Midbrain (tissue), 1 donor: ENCODE results near the gene HSPB9.
A peak's percentile ranks its signal among the peaks of the same experiment; 100 is the strongest.

Source experiments
- DNase-seq: peaks from one replicate; lab custom pipeline; 2025; lab: John Stamatoyannopoulos, UW

HSPB9 gene, protein sequence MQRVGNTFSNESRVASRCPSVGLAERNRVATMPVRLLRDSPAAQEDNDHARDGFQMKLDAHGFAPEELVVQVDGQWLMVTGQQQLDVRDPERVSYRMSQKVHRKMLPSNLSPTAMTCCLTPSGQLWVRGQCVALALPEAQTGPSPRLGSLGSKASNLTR

DNA sequence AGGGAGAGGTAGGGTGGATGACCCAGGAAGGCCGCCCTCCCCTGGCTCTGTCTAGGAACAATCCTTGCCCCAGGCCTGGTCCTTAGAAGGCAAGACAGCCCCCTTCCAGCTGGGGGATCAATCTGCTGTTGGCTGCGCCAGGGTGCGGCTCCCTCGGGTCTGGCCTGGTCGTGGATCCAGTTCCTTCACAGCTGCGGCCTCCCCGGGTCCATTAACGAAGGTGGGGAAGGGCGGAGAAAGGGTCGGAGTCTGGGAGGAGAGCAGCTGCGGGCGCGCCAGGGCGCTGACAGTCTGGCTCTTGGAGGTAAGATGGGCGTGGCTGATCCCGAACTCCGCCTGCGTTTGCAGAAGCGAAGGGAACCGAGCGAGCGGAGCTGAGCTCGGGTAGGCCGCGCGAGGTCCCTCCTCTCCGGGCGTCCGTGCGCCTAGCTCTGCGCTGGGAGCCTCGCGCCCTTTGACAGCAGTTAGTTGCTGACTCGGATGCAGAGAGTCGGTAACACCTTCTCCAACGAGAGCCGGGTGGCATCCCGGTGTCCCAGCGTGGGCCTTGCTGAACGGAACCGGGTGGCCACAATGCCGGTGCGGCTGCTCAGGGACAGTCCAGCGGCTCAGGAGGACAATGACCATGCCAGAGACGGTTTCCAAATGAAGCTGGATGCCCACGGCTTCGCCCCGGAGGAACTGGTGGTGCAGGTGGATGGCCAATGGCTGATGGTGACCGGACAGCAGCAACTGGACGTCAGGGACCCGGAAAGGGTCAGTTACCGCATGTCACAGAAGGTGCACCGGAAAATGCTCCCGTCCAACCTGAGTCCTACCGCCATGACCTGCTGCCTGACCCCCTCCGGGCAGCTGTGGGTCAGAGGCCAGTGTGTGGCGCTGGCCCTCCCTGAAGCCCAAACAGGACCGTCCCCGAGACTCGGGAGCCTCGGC is at the start of gene HSPB9:
HSPB9 (plus strand) TSS at position 434 of the 933 bp plus-strand sequence; CDS start at position 481, 47 bp downstream.
- no peak for DNase-seq

DNA sequence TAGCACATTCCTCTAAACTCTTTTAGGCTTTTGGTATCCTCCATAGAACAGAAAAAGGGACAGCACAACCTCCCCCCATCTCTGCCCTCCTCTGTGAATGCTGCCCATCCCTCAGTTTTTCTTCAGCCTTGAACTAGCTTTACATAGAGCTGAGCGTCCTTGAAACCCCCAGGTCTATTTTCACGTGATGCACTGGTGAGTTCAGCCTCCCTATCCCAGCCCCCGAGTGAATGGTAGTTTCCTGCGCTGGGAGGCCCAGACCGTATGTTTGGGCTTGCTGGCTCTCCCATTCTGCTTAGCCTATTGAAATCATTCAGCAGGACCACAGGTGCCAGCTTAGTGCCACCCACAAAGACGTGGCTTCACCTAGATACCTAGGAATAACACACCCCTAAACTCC is 46.8 kb upstream of the HSPB9 start:
- no peak for DNase-seq

DNA sequence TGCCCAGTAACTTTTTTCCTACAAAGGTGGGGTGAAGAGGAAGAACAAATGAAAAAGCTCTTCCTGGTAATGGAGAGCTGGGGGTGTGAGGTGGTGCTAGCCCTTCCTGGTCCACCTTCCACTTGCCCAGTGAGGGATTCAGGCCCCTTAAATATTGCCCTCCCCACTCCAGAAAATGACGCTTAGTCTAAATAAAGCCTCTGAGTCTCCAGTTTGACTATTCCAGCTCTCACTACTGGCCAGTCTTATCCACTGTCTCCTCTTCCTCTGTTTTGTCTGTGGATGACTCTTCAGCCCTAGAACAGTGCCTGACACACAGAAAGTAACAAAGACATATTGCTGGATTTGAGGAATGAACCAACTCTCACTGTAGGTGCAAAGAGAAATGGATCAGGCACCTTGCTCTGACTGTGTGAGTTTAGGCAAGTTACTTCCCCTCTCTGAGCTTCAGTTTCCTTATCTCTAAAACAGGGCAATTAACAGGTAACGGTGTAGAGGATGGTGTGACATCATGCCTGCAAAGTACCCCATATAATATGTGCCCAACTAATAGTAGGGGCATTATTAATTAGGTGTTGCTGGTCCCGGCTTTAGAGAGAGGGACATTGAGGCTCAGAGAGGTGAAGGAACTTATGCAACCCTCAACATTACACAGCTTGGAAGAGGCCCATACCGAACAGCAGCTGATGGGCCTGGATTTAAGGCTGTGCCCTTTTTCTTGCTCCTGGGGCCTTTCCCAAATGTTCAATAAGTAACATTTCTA is 45.6 kb upstream of the HSPB9 start:
- DNase-seq: no peak

DNA sequence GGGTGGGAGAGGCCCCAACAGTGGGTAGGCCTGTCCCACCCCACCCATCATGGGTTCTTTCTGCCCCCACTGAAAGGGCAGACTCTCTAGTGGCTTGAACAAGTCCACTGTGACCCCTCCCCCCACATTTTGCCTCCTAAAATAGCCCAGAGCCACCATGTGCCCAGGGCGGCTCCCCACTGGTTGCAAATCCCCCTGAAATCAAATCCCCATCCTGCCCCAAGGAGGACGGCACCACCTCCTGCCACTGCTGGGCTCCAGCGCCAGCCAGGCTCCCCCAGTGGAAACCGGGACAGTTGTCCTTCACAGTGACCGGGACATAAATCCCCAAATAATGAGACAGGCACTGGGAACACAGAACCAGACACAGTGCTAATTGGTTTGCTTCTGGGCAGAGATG is 44.8 kb upstream of the HSPB9 start:
- DNase-seq: no peak

DNA sequence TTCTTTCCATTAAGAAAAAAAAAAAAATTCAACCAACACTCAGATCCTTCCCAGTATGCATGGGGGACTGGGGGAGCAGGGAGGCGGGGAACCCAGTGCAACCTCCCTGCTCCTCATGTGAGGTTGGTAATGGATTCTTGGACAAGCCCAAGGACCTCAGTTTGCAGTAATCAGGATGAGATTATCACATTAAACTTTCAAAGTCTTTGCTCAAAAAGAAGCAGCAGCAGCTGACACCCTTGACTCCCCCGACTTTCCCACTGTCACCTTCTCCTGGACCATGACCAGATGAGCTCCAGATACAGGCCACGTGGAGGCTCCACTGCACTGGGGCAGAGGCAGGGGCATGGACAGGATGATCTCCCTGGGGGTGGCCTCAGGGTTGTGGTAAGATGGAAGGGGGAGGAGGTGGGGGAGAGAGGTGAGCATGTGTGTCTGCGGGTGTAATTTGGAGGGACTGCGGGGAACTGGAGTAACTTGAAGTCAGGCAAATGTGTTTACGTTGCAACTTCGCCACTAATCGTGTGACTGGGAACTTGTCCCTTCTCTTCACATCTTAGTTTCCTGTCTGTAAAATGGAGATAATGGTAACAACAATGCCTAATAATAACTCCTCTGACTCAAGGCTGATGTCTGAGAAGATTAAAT is 44.1 kb upstream of the HSPB9 start:
- DNase-seq: no peak

DNA sequence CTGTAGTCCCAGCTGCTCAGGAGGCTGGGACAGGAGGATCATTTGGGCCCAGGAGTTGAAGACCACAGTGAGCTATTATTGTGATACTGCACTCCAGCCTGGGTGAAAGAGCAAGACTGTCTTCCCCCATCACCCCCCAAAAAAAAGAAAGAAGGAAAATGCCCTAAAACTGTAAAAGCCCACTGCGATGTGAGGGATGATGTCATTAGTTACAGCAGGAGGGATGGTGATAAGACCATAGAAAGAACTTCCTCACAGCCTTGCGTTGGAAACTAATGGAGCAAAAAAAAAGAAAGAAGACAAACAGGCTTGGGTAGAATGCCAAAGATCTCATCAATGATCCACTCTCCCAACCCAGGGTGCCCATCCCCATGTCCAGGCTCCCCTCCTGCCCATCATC is 43.1 kb upstream of the HSPB9 start:
- DNase-seq: no peak

DNA sequence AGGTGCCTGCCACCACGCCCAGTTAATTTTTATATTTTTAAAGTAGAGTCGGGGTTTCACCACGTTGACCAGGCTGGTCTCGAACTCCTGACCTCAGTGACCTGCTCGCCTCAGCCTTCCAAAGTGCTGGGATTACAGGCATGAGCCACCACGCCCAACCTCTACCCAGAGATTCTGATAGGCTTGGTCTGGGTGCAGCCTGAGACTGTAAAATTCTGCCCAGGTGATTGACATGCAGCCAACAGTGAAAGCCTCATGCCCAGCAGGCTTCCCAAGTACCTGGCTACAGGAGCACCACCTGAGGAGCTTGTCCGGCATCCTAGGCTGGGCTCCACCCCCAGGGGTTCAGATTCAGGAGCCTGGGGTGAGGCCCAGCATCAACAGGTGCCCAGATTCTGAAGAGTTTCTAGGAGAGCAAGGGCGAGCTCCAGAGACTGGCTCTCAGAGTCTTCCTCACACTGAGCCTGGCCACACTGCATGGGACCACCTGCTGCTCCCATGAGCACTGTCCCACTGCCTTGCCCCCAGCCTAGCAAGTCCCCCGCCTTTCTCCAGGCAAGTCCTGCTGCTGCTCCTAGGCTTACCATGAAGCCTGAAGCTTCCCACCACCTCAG is 41.0 kb upstream of the HSPB9 start:
- no peak for DNase-seq

DNA sequence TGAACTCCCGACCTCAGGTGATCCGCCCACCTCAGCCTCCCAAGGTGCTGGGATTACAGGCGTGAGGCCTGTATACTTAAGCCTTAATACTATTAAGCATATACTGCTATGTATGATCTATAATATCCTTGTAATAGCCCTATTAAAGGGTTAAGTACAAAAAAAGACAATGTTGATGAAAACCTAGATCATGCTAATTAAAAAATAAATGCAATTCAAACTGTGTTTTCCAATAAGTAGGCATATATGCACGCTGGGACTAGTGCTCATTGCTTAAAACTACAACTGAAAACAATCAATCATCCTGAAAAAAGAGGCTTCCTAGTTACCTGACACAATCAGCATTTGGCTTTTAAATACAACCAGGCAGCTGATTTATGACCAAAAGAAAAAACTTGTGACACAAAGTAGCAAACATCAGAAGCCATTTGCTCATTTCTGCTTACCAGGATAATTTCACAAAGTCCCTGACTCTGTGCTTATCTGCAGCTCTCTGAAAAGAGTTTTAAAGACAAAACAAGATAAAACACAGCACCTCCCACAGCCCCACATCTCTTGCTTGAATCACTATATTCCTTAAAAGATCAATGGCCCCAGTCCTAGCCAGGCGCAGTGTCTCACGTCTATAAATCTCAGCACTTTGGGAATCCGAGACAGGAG is 35.4 kb upstream of the HSPB9 start:
- DNase-seq: no peak

DNA sequence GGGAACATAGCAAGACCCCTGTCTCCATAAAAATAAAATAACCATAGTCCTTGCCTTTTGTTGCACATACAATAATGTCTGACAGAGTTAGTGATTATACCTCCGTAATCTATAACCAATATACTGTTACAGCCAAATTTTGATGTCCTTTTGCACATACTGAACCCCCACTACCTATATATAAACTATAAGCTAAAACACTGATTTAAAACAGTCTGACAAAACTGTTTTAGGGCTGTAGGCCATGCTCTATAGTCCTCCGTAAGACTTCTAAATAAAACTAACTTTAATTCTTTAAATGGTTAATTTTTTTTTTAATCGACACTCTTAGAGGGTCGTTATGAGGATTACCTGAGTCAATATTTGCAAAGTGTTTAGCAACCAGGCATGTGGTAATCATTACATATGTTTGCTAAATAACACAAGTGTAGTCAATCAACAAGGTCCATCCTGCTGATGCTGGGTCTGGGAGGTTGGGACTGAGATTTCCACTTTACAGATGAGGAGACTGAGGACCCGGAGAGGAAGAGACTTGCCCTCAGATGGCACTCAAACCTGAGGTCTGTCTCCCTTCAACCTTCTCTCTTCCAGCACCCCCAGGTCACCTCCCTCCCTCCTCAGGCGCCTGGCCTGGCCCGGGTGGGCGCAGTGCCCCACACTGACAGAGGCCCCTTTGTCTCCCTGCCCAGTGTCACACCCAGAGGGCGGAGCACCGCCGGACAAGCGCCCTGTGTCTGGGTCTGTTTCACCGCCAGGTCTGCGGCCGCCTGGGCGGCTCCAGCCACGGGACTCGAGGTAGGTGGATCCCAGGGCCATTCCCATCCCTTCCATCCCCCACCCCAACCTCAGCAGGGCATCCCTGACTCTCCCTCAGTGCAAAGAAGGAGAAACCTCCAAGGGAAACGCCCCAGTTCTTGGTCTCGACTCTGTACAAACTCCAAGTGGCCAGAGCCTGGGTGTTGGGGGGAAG is 34.6 kb upstream of the HSPB9 start:
- peak; percentile 22 for DNase-seq

DNA sequence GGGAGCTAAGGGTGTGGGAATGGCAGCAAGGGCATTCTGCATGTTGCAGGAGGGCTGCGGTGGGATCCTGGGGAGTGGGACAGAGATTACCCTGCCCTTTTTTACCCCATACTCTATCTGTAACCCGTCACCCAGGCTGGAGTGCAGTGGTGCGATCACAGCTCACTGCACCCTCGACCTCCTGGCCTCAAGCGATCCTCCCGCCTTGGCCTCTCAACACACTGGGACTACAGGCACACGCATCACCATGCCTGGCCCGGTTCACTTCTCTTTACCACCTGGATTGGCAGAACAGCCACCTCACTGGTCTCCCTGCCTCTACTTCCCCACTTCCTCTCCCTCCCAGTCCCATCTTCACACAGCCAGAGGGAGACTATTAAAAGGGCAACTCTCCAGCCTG is 33.9 kb upstream of the HSPB9 start:
- DNase-seq: no peak

DNA sequence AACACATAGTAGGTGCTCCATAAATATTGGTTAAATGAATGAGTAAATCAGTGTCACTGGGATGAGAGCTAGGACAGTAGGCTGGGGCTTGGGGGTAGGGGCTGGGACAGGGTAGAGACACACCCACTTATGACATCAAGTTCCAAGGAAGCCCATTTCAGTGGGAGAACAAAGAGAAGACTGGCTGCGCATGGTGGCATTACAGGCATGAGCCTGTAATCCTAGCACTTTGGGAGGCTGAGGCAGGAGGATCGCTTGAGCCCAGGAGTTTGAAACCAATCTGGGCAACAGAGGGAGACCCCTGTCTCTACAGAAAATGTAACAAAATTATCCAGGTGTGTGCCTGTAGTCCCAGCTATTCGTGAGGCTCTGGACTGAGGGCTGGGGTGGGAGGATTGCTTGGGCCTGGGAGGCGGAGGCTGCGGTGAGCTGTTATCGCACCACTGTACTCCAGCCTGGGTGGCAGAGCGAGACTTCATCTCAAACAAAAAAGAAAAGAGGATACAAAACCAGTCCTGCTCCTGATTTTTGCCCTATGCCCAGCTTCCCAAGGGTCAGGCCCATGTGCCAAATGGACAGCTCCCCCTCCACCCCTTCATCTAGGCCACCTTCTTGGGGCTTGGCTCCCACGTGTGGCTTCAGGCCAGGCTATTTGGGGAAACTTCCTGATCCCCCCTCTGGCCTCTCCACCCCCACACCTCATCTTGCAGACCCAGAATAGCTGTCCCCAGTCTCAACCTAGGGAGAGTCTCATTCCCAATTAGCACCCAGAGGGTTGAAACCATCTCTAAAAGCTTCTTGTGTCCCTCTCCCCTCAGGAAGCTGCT is 31.4 kb upstream of the HSPB9 start:
- DNase-seq: no peak

DNA sequence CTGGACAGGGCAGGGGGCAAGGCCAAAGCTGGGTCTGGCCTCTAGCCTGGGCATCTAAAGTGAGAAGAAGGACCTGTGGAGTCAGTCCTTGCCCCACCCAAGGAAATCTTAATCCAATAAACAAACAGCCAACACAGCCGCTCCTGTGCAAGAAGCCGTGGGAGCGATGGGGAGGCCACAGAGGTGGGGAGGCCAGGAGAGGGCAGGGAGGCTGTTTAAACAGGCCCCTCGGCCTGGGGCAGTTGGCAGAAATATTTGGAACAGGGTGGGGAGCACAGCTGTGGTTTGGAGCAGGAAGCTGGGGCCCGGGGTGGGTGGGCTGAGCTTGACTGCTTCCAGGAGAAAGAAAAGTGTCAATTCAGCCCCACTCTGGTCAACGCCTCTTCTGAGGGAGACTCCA is 29.7 kb upstream of the HSPB9 start:
- DNase-seq: no peak

DNA sequence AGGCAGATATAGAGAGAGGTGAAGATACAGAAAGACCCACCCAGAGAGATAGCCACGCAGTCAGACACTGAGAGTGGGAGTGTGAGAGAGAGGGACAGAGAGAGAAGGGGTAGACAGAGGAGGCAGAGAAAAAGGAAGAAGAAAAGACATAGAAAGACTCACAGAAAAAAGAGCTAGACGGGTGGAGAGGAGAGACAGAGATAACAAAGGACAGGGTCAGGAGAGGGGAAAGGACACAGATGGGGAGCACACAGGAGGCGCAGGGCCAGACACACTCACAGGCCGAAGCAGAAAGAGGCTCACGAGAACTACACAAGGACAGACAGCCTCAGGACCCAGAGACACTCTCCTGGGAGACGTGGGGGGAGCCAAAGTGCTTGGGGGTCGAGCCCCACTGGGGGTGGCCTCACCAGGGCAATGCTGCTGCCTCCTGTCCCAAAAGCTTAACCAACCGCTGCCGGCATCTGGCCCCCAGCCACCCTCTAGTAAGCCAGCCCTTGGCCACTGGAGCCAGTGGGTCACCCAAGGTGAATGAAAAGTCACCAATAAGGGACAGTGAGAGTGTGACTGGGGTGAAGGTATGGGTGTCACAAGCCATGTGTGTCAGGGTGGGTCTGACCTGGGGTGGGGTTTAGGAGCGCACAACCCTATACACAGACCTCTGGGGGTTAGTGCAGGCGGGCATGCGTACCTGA is 28.1 kb upstream of the HSPB9 start:
- no peak for DNase-seq

DNA sequence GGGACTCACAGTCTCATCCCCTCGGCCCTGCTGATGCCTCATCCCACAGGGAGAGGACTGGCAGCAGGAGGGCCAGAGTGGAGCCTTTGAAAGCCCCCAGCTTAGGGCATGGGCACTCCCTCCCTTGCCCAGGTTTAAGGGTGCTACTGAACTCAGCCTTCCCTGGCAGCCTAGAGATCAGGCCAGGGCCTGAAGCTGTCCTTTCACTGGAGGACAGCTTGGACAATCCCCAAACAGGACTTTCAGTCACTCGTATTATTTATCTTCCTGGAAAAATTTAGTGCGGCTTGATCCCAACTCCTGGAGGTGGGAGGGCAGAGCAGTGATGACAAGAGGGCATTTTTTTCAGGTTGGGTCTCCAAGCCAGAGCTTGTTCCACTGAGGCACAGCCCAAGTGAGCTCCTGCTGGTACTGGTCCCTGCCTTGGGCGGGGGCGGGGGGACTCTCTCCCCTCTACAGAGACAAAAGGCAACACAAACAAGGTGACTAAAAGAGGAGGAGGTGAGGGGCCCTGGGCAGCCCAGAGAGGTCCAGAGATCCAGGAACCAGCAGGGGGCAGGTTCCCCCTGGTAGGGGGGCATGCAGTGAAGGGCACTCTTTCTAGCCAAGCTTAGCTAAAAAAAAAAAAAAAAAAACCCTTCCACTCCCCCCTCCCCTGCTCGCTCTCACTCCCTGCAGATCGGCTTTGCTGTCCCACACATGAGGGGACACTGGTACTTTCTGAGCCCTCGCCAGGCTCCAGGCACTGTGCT is 26.1 kb upstream of the HSPB9 start:
- no peak for DNase-seq

DNA sequence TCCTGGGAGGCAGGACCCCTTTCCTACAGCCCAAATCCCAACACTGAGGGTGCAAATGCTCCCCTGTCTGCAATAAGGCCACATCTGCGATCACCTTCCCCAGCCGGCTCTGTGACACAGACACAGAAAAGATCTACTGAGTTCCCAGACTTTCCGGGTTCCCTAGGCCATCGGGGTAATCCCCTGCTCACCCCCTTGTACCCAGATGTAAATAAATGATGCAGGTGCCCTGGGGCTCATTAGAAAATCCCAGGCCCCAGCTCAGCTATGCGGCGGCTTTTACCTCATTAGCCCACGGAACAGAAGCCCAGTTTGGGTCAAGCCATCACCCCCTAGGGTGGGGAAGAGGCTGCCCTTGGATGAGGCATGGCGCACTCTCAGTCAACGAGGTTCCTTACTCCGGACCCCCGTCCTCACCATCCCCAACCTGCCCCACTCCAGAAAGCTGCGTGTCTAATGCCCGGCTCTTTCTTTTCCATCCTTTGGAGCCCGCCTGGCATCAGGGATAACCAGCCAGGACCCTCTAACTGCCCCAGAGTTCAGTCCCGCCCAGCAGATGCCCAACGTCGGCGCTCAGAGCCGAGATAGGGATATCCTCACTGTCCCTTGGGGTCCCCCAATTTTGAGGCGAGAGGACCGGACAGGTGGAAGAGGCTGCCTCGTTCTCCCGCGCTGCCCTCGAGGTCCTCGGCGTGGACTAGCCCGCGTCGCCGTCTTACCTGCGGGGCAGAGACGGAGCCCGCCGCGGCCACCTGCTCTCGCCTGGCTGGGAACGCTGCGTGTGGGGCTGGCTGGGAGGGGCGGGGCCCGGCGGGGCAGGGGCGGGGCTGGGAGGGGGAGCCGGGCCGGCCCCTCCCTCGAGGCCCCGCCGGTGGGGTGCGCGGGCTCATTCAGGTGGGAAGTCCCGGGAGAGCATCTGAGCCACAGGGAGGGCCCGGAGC is 24.6 kb upstream of the HSPB9 start, which contains the start of gene ZNF385C:
ZNF385C (minus strand) TSS at position 783 of the 941 bp plus-strand sequence. CDS start 35,417 bp downstream, outside the sequence.
- DNase-seq: no peak

DNA sequence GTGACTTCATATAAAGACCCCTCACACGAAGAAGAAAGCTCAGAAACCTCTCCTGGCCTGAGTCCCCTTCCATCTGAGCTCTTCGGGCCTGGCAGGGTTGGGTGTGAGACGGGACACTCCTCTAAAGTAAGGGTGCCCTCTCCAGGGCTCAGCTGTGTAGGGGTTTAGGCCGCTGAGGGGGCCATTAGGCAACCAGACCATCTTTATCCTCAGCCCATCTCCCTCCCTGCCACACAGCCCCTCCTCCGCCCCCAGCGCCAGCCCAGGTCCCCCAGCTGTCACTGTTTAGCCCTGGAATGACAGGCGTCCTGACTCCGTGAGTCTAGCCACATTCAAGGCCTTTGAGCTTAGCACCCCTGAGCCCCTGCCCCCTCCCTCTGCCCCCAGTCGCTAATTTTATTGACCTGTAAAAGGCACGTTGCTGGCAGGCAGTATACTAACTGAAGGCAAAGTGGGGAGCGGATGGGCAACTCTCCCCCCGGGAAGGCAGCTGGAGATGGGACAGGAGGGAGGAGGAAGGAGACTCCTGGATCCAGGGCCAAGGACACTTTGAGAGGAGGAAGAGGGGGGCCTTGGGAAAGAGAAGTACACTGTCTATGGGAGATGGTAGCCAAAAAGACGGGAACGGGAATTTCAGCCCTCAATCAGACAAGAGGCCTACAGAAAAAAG is 23.7 kb upstream of the HSPB9 start:
- DNase-seq: no peak
